Astrocyte (in vitro differentiated cells and primary cell): ENCODE data around the gene FGF2.

Source experiments
- CTCF ChIP-seq: IDR thresholded peaks from 2 replicates; pipeline ENCODE4 v1.5.1; 2011; ENCODE audit warnings: low read depth, mild to moderate bottlenecking, inconsistent platforms, low read length, moderate library complexity; ENCODE audit not compliant: insufficient read depth
- EZH2 ChIP-seq: IDR thresholded peaks from 2 replicates; pipeline ENCODE4 v1.6.1; 2012; ENCODE audit warnings: mild to moderate bottlenecking, low read length, inconsistent platforms; ENCODE audit not compliant: insufficient read depth

GRCh38 chr4:122920473-122920872 is 93.8 kb downstream of the FGF2 start:
- TF ChIP-seq CTCF: no peak
- TF ChIP-seq EZH2: no peak
